ENCODE measurements around the gene FAT1.

GRCh38 chr4:186588503-186588902 lies 135.2 kb downstream of the FAT1 start:
- TF ChIP-seq, protein P1, sequence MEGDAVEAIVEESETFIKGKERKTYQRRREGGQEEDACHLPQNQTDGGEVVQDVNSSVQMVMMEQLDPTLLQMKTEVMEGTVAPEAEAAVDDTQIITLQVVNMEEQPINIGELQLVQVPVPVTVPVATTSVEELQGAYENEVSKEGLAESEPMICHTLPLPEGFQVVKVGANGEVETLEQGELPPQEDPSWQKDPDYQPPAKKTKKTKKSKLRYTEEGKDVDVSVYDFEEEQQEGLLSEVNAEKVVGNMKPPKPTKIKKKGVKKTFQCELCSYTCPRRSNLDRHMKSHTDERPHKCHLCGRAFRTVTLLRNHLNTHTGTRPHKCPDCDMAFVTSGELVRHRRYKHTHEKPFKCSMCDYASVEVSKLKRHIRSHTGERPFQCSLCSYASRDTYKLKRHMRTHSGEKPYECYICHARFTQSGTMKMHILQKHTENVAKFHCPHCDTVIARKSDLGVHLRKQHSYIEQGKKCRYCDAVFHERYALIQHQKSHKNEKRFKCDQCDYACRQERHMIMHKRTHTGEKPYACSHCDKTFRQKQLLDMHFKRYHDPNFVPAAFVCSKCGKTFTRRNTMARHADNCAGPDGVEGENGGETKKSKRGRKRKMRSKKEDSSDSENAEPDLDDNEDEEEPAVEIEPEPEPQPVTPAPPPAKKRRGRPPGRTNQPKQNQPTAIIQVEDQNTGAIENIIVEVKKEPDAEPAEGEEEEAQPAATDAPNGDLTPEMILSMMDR (IDR thresholded peaks at IDR 0.05 in 4 of 5, conservative IDR thresholded peaks at IDR 0.05 in 1 of 5): no peak
- TF ChIP-seq POLR2A (IDR thresholded peaks at IDR 0.05): no peak

Measured in gastrocnemius medialis (tissue), 4 donors.